ENCODE results near the gene ZMYND15. TPM values are rescaled to one million over a fixed set of nuclear protein-coding genes. Genes with fewer than 3 reads are reported as not detected.

ZMYND15 gene
- total RNA-seq, 1 experiment from 2014 or later: 0.33 TPM

GRCh38 chr17:4728124-4728523 lies 11.5 kb upstream of the ZMYND15 start:
- Histone ChIP-seq H3K27me3 (no peaks in the 10 kb centered on the region), H3K36me3 (no peaks in the 10 kb centered on the region), H3K9me3 (no peaks in the 10 kb centered on the region), H3K4me3 (no peak overlapping the region)
- DNase-seq: no peak

GRCh38 chr17:4733073-4733531 lies 6.5 kb upstream of the ZMYND15 start:
- Histone ChIP-seq H3K4me3 (no peak overlapping the region), H3K9me3 (no peaks in the 10 kb centered on the region), H3K27me3 (no peaks in the 10 kb centered on the region), H3K36me3 (no peaks in the 10 kb centered on the region)
- no peak for DNase-seq

DNA sequence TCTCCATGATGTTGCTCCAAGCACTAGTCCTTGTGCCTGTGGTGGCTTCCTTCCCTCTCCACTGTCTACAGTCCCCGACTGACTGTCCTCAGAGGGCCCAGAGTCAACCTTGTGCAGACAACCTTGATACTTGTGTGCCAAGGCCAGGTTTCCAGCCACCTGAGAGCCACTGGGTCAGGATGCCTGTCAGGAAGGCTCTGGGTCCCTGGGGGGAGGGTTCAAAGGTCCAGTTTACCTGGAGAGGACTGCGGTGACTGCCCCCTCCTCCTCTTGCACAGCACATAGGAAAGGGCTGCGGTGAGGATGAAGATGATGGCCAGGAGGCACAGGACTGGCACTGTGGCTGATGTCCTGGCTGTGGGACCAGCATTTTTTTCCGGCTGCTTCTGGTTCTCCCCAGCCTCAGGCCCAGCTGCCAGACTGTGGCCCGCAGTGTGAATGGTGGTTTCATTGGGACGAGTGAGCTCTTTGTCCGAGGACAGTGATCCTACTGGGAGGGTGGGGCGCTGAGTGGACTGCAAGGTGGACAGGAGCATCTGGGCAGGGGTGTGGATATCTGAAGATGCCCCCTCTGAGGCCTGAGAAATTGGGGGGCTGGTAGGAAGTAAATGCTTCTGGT lies 4.7 kb upstream of the ZMYND15 start:
- no peaks in the 10 kb centered on the region for H3K36me3 ChIP-seq
- H3K27me3 ChIP-seq: no peaks in the 10 kb centered on the region
- no peak overlapping the region for H3K4me3 ChIP-seq
- H3K9me3 ChIP-seq: no peaks in the 10 kb centered on the region
- DNase-seq: no peak

- Histone ChIP-seq H3K4me3 (no peak overlapping the region), H3K9me3 (no peaks in the 10 kb centered on the region), H3K36me3 (no peaks in the 10 kb centered on the region), H3K27me3 (no peaks in the 10 kb centered on the region)
- DNase-seq: peak; percentile 6
These were observed 3.6 kb upstream of the ZMYND15 start for GRCh38 chr17:4735876-4736651.

DNA sequence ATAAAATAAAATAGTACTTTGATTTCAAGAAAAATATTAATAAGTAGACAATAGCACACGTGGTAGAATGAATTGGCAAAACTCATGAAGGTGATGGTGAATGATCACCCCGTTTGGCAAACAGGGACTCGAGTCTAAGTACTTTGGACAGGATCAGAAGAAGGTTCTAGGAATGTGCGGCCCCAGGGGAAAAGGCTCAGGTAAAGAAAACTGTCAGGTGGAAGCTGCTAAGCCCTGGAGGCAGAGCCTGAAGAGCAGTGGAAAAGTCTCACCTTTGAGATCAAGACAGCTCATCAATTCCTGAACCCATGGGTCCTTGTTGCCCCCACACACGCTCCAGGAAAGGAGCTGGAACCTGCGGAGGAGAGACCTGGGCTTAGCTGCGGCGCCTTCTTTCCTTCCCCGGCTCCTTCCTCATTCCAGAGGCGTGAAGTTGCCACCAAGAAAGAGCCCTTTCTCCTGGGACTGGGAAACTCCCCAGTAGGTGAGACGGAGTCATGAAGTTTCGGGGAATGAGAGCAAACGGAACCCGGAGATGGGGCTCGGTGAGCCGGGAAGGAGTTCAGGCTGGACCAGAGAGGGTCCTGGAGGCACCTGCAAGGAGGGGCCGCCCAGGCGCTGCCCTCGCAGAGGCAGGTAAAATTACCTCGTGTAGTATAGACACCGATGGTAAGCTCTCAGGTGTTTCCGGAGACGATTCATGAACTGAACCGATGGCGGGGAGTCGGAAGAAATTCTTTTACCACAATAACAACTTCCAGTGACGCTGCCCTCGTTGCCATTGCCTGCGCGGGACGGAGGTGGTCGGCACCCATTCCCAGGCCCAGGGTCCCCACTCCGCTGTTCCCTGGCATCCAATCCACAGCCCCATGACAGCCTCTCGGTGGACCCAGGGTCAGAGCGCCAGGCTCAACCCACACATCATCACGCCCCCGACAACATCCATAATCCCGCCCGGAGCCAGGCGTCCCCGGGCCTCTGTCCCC lies 1.2 kb upstream of the ZMYND15 start:
- H3K4me3 ChIP-seq: peak overlapping the region; percentile 58
- no peaks in the 10 kb centered on the region for H3K9me3 ChIP-seq
- no peak for DNase-seq
- no peaks in the 10 kb centered on the region for H3K27me3 ChIP-seq
- H3K36me3 ChIP-seq: no peaks in the 10 kb centered on the region

DNA sequence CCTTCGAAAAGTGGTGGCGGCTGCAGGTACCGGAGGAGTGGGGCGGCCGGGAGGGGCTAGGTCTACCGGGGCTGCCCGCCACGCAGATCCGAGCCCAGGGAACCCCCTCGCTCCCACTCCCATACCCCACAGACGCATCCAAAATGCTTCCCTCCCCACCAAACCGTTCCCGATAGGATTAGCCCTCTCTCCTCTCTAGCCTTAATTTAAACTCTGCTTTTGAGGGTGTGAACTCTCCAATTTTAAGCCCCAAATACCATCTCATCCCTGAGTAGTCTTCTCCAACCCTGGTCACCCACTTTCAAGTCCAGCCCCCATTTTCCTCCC lies 355 bp downstream of the ZMYND15 start:
- H3K9me3 ChIP-seq: no peaks in the 10 kb centered on the region
- H3K27me3 ChIP-seq: no peaks in the 10 kb centered on the region
- no peak for DNase-seq
- no peak overlapping the region for H3K4me3 ChIP-seq
- no peaks in the 10 kb centered on the region for H3K36me3 ChIP-seq

DNA sequence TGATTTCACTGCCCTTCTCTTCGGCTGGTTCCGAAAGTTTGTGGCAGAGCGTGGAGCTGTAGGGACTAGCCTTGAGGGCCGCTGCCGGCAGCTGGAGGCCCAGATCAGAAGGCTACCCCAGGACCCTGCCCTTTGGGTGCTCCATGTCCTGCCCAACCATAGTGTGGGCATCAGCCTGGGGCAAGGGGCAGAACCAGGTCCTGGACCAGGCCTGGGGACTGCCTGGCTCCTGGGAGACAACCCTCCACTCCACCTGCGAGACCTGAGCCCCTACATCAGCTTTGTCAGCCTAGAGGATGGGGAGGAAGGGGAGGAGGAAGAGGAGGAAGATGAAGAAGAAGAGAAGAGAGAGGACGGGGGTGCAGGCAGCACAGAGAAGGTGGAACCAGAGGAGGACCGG lies 951 bp downstream of the ZMYND15 start:
- Histone ChIP-seq H3K9me3 (no peaks in the 10 kb centered on the region), H3K27me3 (no peaks in the 10 kb centered on the region), H3K36me3 (no peaks in the 10 kb centered on the region), H3K4me3 (no peak overlapping the region)
- no peak for DNase-seq

DNA sequence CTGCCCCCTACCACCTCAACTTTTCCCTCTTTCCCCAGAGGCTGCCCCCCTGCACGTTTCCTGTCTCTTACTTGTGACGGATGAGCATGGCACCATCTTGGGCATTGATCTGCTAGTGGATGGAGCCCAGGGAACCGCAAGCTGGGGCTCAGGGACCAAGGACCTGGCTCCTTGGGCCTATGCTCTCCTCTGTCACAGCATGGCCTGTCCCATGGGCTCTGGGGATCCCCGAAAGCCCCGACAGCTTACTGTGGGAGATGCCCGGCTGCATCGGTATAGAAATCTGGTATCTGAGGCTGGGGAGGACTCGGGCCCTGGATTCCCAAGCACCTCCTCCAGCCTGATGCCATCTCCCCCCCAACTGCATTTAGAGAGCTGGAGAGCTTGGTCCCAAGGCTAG lies 1.9 kb downstream of the ZMYND15 start:
- Histone ChIP-seq H3K27me3 (no peaks in the 10 kb centered on the region), H3K9me3 (no peaks in the 10 kb centered on the region), H3K36me3 (no peaks in the 10 kb centered on the region), H3K4me3 (no peak overlapping the region)
- DNase-seq: no peak

DNA sequence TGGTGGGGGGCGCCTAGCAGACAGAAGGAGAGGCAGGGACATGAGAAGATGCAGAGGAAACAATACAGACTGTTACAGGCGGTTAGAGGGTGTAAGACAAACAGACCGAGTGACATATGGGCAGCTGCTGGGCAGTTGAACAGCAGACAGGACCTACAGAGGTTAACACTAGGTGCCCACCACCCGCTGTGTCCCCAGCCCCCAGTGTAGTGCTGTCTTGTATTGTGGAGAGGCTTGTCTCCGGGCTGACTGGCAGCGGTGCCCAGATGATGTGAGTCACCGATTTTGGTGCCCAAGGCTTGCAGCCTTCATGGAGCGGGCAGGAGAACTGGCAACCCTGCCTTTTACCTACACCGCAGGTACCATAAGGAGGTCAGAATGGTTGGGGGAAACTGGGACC lies 2.5 kb downstream of the ZMYND15 start:
- no peak overlapping the region for H3K4me3 ChIP-seq
- H3K36me3 ChIP-seq: no peaks in the 10 kb centered on the region
- no peaks in the 10 kb centered on the region for H3K27me3 ChIP-seq
- DNase-seq: peak; percentile 4
- H3K9me3 ChIP-seq: no peaks in the 10 kb centered on the region

DNA sequence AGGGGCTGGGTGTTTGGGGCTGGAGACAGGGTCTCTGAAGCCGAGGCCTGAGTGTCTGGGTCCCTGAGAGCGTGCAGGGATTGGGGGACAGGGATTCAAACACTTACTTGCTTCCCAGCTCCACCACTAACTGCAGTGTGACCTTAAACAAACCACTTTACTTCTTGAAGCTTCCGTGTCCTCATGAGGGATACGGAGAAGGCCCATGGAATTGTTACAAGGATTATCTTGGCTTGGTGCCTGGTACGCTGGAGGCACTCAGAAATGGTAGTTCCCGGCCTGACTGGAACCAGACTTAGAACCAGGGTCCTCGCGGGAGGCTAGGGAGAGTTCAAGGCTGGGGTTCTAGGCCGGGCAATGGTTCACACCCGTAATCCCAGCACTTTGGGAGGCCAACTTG lies 3.0 kb downstream of the ZMYND15 start:
- Histone ChIP-seq H3K27me3 (no peaks in the 10 kb centered on the region), H3K36me3 (no peaks in the 10 kb centered on the region)
- DNase-seq: no peak

DNA sequence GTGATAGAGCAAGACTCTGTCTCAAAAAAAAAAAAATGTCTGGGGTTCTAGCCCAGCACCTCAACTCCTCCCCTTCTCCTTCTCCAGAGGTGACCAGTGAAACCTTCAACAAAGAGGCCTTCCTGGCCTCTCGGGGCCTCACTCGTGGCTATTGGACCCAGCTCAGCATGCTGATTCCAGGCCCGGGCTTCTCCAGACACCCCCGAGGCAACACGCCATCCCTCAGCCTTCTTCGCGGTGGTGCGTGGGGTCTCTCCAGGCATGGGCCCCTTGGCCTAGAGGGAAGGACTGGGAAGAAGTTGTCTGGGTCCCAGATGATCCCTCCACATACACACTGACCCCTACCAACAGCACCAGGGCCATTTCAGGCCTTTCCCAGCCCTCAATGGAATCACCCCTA lies 3.6 kb downstream of the ZMYND15 start:
- Histone ChIP-seq H3K9me3 (no peaks in the 10 kb centered on the region), H3K36me3 (no peaks in the 10 kb centered on the region), H3K27me3 (no peaks in the 10 kb centered on the region), H3K4me3 (no peak overlapping the region)
- DNase-seq: no peak

More for the DNA sequence above, 3.0 kb downstream of the ZMYND15 start:
- H3K4me3 ChIP-seq: no peak overlapping the region
- no peaks in the 10 kb centered on the region for H3K9me3 ChIP-seq

GRCh38 chr17:4743898-4744297 lies 4.3 kb downstream of the ZMYND15 start:
- H3K4me3 ChIP-seq: no peak overlapping the region
- H3K27me3 ChIP-seq: no peaks in the 10 kb centered on the region
- H3K36me3 ChIP-seq: no peaks in the 10 kb centered on the region
- no peaks in the 10 kb centered on the region for H3K9me3 ChIP-seq
- DNase-seq: no peak

DNA sequence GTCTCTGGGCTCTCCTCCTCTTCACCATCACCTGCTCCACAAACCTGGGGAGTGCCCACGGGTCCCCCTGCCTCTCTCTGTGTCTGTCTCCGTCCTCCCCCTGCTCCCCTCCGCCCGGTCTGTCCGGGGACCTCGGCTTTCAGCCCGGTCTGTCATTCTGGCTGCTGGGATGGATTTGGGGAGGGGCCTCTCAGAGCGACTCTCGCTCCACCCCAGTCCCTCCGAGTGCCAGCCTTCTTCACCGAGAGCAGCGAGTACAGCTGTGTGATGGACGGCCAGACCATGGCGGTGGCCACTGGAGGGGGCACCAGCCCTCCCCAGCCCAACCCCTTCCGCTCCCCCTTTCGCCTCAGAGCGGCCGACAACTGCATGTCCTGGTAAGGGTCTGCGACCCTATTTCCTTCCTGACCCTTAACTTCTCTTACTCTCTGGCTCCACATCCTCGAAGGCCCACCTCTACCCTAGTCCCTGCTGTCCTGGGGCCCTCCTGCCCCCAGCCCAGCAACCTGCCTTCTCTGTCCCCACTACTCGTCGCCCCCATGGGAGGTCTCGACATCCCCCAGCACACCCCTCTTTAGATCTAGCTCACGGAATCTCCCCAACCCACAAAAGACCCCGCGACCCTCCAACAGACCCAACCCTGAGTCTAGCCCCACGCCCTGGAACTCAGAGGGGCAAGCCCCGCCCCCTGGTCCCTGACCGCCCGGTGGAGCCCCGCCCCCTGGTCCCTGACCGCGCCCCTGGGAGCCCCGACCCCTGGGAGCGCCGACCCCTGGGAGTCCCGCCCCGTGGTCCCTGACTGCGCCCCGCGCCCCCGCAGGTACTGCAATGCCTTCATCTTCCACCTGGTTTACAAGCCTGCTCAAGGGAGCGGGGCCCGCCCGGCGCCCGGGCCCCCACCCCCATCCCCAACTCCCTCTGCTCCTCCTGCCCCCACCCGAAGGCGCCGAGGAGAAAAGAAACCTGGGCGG lies 5.7 kb downstream of the ZMYND15 start:
- no peak for DNase-seq
- no peaks in the 10 kb centered on the region for H3K27me3 ChIP-seq
- no peaks in the 10 kb centered on the region for H3K36me3 ChIP-seq
- H3K9me3 ChIP-seq: no peaks in the 10 kb centered on the region
- H3K4me3 ChIP-seq: no peak overlapping the region

DNA sequence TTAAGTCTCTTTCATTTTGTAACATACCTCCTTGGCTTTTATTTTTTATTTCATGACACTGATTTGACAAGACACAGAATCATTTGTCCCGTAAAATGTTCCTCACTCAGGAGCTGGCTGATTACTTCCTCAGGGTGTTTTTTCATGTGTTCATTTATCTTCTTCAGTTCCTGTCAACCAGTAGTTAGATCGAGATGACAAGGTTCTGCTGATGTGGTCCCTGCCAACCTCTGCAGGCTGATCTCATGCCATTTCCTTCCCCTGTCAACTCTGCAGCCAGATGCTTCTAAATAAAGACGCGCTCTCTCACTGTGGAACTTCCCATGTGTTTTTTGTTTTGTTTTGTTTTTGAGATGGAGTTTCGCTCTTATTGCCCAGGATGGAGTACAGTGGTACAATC lies 8.2 kb downstream of the ZMYND15 start:
- Histone ChIP-seq H3K4me3 (no peak overlapping the region), H3K9me3 (no peaks in the 10 kb centered on the region), H3K27me3 (peaks cover 6% of the 10 kb centered on the region), H3K36me3 (no peaks in the 10 kb centered on the region)
- DNase-seq: no peak

- no peak for DNase-seq
- no peak overlapping the region for H3K4me3 ChIP-seq
- no peaks in the 10 kb centered on the region for H3K9me3 ChIP-seq
- peaks cover 6% of the 10 kb centered on the region for H3K27me3 ChIP-seq
- H3K36me3 ChIP-seq: no peaks in the 10 kb centered on the region
These were observed 9.1 kb downstream of the ZMYND15 start for GRCh38 chr17:4748686-4749085.

DNA sequence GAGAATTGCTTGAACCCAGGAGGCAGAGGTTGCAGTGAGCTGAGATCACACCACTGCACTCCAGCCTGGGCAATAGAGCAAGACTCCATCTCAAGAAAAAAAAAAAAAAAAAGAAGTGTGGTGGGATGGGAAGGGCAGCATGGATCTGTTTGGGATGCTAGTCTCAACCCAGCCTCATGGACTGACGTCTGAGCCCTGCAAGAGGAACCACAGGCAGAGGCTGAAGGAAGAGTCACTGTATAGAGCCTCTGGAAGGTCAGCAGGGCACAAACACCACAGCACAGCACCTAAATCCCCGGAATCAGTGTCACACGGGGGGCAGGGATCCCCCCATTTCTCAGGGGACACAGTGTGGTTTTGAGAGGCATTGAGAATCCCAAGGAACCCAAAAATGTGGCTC lies 11.0 kb downstream of the ZMYND15 start:
- Histone ChIP-seq H3K27me3 (peaks cover 15% of the 10 kb centered on the region), H3K9me3 (no peaks in the 10 kb centered on the region), H3K4me3 (no peak overlapping the region), H3K36me3 (no peaks in the 10 kb centered on the region)
- no peak for DNase-seq

All from MG63 (cell line).